22Rv1 (cell line): ENCODE results near the gene IFNA13.
"Not testable (repeated sequence)": the region's sequence is repeated elsewhere in the genome, so short reads cannot be mapped to it uniquely, and the experiment has no call there.

ENCODE experiments used
- H3K27ac ChIP-seq: fragments of 450-650 bp; 2 replicates; pipeline ENCODE4 v1.5.1; 2017
- CTCF ChIP-seq: fragments of 450-650 bp; IDR thresholded peaks from 2 replicates; pipeline ENCODE4 v1.5.1; 2017; ENCODE audit warnings: mild to moderate bottlenecking
- ZFX ChIP-seq: fragments of 450-650 bp; IDR thresholded peaks from 2 replicates; pipeline ENCODE4 v1.6.1; 2017; ENCODE audit warnings: antibody characterized with exemption, borderline replicate concordance

IFNA13 gene

GRCh38 chr9:21385131-21385670 is 17.3 kb upstream of the IFNA13 start, which contains the start of gene IFNA2:
Gene IFNA2, minus strand, starts transcription at chr9:21385398. Its CDS starts 69 bp downstream, at chr9:21385329.
- TF ChIP-seq ZFX: no peak
- no peak for TF ChIP-seq CTCF
- H3K27ac ChIP-seq: no peak within 1 kb of the TSS

GRCh38 chr9:21383627-21384026 is 15.8 kb upstream of the IFNA13 start:
- TF ChIP-seq ZFX (no peak), CTCF (no peak)
- no peak overlapping the region for H3K27ac ChIP-seq

GRCh38 chr9:21381448-21382339 is 13.8 kb upstream of the IFNA13 start:
- no peak for TF ChIP-seq CTCF
- no peak for TF ChIP-seq ZFX
- H3K27ac ChIP-seq: no peak overlapping the region

GRCh38 chr9:21371467-21371866 is 3.6 kb upstream of the IFNA13 start:
- H3K27ac ChIP-seq: not testable (repeated sequence)

- not testable (repeated sequence) for H3K27ac ChIP-seq
Observed at GRCh38 chr9:21367169-21367568, 688 bp downstream of the IFNA13 start.

- H3K27ac ChIP-seq: no peak overlapping the region
- TF ChIP-seq ZFX (no peak), CTCF (no peak)
Observed at GRCh38 chr9:21362287-21362686, 5.6 kb downstream of the IFNA13 start.

- H3K27ac ChIP-seq: no peak overlapping the region
- TF ChIP-seq CTCF (no peak), ZFX (no peak)
Observed at GRCh38 chr9:21357479-21358460, 10.1 kb downstream of the IFNA13 start.
